ENCODE measurements around the gene AP1AR.

DNA sequence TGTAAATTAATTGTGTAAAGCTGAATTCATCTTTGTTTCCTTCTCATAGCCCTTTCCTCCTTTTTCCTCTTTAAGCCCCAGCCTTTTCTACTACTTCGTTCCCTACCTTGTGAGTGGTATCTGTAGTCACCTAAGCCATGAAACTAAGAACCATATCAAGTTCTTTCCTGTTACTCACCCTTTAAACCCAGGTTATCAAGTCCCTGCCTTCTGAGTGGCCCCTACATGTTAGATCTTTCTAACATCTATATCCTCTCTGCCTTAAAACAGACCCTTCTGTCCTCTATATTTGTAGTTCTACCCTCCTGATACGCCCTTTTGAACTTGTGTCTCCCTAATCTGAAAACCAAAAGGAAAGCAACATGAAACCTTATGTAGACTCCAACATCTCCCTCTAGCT lies 7.2 kb downstream of the AP1AR start:
- TF ChIP-seq POLR2A (IDR thresholded peaks at IDR 0.05): no peak
- TF ChIP-seq, protein P1, sequence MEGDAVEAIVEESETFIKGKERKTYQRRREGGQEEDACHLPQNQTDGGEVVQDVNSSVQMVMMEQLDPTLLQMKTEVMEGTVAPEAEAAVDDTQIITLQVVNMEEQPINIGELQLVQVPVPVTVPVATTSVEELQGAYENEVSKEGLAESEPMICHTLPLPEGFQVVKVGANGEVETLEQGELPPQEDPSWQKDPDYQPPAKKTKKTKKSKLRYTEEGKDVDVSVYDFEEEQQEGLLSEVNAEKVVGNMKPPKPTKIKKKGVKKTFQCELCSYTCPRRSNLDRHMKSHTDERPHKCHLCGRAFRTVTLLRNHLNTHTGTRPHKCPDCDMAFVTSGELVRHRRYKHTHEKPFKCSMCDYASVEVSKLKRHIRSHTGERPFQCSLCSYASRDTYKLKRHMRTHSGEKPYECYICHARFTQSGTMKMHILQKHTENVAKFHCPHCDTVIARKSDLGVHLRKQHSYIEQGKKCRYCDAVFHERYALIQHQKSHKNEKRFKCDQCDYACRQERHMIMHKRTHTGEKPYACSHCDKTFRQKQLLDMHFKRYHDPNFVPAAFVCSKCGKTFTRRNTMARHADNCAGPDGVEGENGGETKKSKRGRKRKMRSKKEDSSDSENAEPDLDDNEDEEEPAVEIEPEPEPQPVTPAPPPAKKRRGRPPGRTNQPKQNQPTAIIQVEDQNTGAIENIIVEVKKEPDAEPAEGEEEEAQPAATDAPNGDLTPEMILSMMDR (IDR thresholded peaks at IDR 0.05): no peak
